Kasumi-1 (cell line): Measurements from ENCODE around the gene SH3BP4.

ENCODE experiments used
- DNase-seq, 2 experiments: peaks; one replicate each; lab custom pipeline; 2025; lab: John Stamatoyannopoulos, UW

The SH3BP4 gene

GRCh38 chr2:234999740-235000425, 48.1 kb downstream of the SH3BP4 start:
- DNase-seq, result no peak

- DNase-seq, result no peak
Measured at GRCh38 chr2:235000426-235001236, 48.8 kb downstream of the SH3BP4 start.

DNA sequence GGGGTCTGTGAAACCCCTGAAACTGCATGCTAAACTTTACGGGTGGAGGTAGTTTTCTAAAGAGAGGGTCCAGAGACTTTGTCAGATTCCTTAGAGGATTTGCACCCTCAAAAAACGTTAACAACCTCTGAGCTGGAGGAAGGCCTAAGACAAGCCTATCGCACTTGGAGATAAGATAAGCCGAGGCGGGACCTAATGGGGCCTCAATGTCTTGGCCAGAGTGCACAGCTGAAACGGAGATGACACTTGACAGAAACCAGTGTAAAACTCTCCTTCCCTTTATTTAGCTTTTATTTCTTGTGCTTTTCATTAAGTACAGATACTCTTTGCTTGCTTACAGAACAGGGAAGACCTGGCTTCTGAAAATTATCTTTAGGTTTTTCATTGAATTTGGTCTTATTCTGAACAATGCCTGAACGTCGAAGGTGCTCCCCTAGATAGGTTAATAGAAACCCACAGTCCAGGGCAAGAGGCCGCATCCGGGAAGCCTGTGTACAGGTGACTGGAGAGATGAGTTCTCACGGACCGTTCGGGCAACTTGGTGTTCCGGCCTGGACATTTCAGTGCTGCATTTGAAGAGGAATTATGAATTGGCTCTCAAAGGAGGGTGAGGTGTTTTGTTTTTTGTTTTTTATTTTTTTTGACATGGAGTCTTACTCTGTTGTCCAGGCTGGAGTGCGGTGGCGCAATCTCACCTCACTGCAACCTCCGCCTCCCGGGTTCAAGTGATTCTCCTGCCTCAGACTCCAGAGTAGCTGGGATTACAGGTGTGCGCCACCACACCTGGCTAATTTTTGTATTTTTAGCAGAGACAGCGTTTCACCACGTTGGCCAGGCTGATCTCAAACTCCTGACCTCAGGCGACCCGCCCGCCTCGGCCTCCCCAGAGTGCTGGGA, 49.7 kb downstream of the SH3BP4 start:
- DNase-seq, result no peak

DNA sequence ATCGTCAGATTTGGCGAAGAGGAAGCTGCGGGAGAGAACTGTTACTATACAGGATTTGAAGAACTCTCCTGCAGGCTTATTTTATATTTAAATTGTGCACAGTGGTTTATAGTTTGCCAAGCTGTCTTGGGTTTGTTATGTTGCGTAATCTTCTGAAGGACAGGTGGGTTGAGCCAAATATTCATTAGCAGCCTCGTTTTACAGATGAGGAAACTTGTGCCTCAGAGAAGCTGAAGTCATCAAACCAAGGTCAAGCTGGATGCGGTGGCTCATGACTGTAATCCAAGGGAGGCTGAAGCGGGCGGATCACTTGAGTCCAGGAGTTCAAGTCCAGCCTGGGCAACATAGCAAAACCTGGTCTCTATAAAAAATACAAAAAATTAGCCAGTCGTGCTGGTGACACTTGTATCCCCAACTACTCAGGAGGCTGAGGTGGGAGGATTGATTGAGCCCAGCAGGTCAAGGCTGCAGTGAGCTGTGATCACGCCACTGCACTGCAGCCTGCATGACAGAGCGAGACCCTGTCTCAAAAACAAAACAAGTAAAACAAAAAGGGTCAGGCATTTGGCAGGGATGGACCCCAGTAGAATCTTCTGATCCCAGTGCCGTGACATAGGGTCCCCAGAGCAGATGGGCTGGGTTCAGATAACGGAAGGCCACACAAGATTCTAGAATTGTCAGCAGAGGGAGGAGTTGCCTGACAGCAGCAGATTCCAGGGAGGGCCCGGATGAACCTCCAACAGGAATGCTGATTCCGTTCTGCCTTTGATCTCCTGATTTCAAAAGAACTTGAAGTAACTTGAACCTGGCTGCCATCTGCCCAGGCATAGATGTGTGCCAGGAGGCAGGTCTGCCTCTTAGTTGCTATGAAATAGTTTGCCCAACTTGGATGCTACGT, 50.6 kb downstream of the SH3BP4 start:
- DNase-seq, result no peak

GRCh38 chr2:235003096-235003775, 51.4 kb downstream of the SH3BP4 start:
- DNase-seq, result no peak

- no peak for DNase-seq
Measured at GRCh38 chr2:235004329-235004903, 52.6 kb downstream of the SH3BP4 start.

- DNase-seq, result no peak
Measured at GRCh38 chr2:235005023-235005422, 53.2 kb downstream of the SH3BP4 start.

DNA sequence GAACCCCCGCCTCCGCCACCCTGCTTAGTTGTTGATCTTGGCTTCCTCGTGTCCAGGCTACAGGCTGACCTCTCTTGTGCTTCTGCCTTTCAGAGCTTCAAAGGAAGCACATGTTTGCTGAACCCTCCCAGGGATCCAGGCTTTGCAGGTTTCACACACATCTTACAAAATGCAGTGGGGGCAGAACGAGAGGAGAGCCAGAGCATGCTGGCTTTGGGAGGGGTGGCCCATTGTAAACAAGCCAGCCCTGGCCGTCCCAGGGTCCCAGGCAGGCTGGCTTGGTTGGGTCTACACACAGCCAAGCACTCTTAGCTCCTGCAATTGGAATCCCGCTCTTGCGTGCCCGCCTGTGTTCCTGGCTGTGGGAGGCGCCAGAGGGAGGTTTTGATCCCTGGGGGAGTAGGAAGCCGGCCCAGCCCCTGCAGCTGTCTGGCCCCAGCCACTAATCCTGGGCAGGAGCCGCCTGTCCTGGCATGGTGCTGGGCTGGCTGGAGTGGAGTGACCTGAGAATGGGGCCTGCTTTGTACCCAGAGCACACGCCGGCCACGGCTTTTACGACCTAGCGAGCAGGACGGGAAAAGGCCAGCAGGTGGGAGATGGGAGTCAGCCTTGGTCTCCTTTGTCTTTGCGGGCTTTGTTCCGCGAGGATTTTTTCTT, 53.9 kb downstream of the SH3BP4 start:
- DNase-seq, result no peak

DNA sequence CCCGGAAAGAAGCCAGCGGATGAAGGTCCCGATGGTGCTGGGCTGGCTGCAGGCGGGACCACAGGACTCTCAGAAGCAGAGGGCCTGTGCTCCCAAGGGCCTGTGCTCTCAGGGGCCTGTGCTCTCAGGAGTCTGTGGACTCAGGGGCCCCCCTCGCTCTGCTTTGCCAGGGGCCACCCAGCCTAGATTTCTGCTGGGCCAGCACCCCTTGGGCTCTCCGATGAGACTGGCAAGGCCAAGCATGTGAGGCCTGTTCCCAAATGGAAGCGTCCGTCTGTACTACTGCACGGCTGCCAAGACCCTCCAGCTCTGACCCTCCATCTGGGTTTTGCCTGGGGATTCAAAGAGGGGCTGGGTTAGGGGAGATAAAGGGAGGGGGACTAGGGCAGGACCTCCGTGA, 54.6 kb downstream of the SH3BP4 start:
- no peak for DNase-seq

GRCh38 chr2:235006986-235007385, 55.2 kb downstream of the SH3BP4 start:
- no peak for DNase-seq

DNA sequence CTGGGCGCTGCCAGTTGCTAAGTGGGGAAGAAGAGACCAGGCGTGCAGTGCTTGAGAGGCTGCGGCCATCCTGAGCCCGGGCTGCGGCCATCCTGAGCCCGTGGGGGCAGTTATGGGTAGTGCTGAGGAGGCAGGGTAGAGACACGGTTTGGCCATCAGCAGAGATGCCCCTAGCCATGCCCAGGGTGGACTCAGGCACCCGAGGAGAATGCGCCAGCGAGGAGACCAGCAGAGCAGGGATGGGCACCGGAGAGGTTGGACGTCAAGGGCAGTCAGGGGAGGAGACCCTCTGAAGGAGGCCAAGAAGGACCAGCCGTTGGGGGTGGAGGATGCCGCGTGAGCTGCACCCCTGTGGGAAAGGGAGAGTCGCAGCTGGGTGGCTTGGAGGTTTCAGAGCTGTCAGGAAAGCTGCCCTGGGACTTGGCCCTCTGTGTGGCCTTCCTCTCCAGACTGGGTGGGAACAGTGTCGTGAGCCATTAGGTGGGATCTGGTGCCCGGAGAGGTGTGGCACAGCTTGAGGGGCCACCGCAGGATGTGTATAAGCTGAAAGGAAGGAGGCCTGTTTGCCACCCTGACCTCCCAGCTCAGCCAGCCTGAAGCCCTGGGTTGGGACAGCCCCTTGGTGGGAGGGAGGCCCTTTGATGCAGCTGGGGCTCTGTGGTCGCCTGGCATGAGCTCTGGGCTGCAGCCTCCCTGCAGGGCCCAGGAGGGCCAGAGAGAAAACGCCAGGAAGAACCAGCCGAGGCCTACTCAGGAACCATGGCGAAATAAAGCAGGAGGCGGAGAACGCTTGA, 56.0 kb downstream of the SH3BP4 start:
- no peak for DNase-seq

GRCh38 chr2:235008584-235009044, 56.8 kb downstream of the SH3BP4 start:
- DNase-seq, result no peak

DNA sequence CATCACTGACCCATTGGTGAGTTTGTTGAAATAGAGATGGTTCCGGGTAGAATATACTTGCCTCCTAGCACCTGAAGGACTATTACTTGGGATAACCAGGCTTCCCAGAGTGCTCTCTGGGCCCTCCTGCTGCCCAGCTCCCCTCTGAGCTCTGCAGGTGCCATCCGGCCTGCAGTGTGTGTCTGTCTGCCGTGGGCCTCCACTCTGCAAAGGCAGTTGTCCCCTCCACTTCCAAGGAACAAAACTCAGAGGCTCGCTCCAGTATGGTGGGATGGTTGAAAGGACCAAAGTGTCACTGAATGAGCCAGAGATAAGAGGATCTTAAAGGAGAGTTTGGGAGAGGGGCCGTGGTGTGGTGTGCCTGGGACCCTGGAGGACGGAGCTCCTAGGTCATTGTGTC, 57.3 kb downstream of the SH3BP4 start:
- no peak for DNase-seq

- no peak for DNase-seq
Measured at GRCh38 chr2:235010117-235010714, 58.4 kb downstream of the SH3BP4 start.

- DNase-seq, result no peak
Measured at GRCh38 chr2:235011607-235011928, 59.8 kb downstream of the SH3BP4 start.

- no peak for DNase-seq
Measured at GRCh38 chr2:235011929-235012631, 60.3 kb downstream of the SH3BP4 start.

DNA sequence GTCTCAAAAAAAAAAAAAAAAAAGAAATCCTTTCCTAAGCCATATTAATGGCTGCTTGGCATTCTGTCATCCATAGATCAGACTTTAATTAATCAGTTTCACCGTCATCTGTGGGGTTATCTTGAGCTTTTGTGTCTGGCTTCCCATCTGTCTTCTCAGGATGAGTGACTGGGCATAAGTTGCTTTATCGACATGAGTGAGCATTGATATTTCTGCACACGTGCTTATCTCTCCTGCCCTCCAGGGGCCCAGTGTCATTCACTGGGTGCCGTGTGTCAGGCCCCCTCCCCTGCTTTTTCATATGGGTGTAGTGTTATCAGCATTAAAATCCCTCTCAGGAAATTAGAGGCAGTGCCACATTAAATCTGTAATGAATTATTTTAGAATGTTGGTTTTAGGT, 65.6 kb downstream of the SH3BP4 start:
- no peak for DNase-seq

- DNase-seq, result no peak
Measured at GRCh38 chr2:235018838-235019237, 67.0 kb downstream of the SH3BP4 start.
